GM12878 (cell line): Measurements from ENCODE around the gene NDOR1. TPM values are rescaled to one million over a fixed set of nuclear protein-coding genes. Genes with fewer than 3 reads are reported as not detected.

Source experiments
- BRCA1 ChIP-seq: IDR thresholded peaks from 2 replicates; pipeline ENCODE4 v1.6.1; 2011; ENCODE audit warnings: low read depth, low read length, improper control_type of control experiment
- FOS ChIP-seq: IDR thresholded peaks from 3 replicates; pipeline ENCODE4 v1.6.1; 2011; ENCODE audit warnings: borderline replicate concordance; ENCODE audit not compliant: insufficient read length; ENCODE audit errors: extremely low read depth
- HDAC2 ChIP-seq: fragments of 200-600 bp; sonication (generic); IDR thresholded peaks from 2 replicates; pipeline ENCODE4 v1.6.1; 2017
- JUND ChIP-seq: IDR thresholded peaks from 2 replicates; pipeline ENCODE4 v1.6.1; 2012; ENCODE audit warnings: low read depth, mild to moderate bottlenecking, low read length, improper control_type of control experiment, moderate library complexity
- KAT2A ChIP-seq: conservative IDR thresholded peaks from 2 replicates; pipeline ENCODE4 v1.6.1; 2011; ENCODE audit warnings: low read depth, low read length; ENCODE audit not compliant: control insufficient read depth
- POLR2AphosphoS5 ChIP-seq: IDR thresholded peaks from 2 replicates; pipeline ENCODE4 v1.6.1; 2011; ENCODE audit warnings: mild to moderate bottlenecking, low read length, inconsistent platforms
- ZNF384 ChIP-seq: IDR thresholded peaks from 2 replicates; pipeline ENCODE4 v1.6.1; 2012; ENCODE audit warnings: low read depth, mild to moderate bottlenecking, low read length, improper control_type of control experiment, borderline replicate concordance
- polyA plus RNA-seq, 11 experiments: library from polyadenylated mRNA; depleted of rRNA in 4 of 11; unstranded in 6 of 11; stranded (reverse) in 5 of 11; fragments of >200 nt; fragmentation: Nextera tagmentation in 4 of 11; fragmentation: Illumina TruSeq in 1 of 11; extraction: Ambion mirVana in 4 of 11; extraction: Trizol in 1 of 11; gene quantifications; 1 replicate in 1 of 11; 2 replicates in 10 of 11; pipeline versions ENCODE4 v1.2.1 to v1.2.3, GENCODE V29; 2011 to 2016; ENCODE audit warnings: inconsistent platforms in 2 of 11, missing spikeins in 2 of 11, low read depth in 1 of 11
- total RNA-seq, 4 experiments: library from RNA; depleted of rRNA in 3 of 4; stranded (reverse); fragments of >200 nt in 3 of 4; fragmentation: Illumina TruSeq in 1 of 4; extraction: Trizol in 1 of 4; gene quantifications; 2 replicates each; pipeline versions ENCODE4 v1.2.1 to v1.2.3, GENCODE V29; 2013 to 2021
- TF ChIP-seq, protein P1 (sequence below): fragments of 450-650 bp; IDR thresholded peaks from 2 replicates; pipeline ENCODE4 v1.6.1; 2018; ENCODE audit warnings: mild to moderate bottlenecking, low read depth, moderate library complexity; ENCODE audit not compliant: partially characterized antibody
- TF ChIP-seq, protein P2 (sequence below): fragments of 450-650 bp; IDR thresholded peaks from 2 replicates; pipeline ENCODE4 v1.6.1; 2017; ENCODE audit warnings: mild to moderate bottlenecking

Gene NDOR1
- total and polyA plus RNA-seq, 10 of the 15 experiments (the other 5 are each of a cell fraction or from before 2014, with no cell fraction given), result 0.04 to 32.9 (median 11.1) TPM

DNA sequence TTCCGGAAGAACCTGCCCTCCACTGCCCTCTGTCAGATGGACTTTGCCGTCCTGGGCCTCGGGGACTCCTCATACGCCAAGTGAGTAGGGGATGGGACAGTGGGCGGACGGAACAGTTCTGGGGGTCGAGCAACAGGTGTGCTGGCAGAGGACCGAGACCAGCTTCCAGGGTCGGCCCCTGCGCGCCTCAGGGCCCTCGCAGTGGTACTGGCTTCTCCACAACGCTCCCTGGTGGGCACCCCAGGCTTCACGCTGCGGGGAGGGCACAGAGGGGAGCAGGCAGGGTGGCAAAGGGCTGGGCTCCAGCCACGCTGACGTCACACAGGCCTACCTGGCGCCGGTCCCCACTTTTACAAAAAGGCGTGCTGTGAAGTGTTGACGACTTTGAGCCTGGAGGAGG lies 7.0 kb downstream of the NDOR1 start (continued):
- no peak for TF ChIP-seq ZNF384
- no peak for TF ChIP-seq FOS
- no peak for TF ChIP-seq KAT2A
- TF ChIP-seq, protein P1, sequence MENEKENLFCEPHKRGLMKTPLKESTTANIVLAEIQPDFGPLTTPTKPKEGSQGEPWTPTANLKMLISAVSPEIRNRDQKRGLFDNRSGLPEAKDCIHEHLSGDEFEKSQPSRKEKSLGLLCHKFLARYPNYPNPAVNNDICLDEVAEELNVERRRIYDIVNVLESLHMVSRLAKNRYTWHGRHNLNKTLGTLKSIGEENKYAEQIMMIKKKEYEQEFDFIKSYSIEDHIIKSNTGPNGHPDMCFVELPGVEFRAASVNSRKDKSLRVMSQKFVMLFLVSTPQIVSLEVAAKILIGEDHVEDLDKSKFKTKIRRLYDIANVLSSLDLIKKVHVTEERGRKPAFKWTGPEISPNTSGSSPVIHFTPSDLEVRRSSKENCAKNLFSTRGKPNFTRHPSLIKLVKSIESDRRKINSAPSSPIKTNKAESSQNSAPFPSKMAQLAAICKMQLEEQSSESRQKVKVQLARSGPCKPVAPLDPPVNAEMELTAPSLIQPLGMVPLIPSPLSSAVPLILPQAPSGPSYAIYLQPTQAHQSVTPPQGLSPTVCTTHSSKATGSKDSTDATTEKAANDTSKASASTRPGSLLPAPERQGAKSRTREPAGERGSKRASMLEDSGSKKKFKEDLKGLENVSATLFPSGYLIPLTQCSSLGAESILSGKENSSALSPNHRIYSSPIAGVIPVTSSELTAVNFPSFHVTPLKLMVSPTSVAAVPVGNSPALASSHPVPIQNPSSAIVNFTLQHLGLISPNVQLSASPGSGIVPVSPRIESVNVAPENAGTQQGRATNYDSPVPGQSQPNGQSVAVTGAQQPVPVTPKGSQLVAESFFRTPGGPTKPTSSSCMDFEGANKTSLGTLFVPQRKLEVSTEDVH, result no peak
- TF ChIP-seq POLR2AphosphoS5, result no peak
- TF ChIP-seq, protein P2, sequence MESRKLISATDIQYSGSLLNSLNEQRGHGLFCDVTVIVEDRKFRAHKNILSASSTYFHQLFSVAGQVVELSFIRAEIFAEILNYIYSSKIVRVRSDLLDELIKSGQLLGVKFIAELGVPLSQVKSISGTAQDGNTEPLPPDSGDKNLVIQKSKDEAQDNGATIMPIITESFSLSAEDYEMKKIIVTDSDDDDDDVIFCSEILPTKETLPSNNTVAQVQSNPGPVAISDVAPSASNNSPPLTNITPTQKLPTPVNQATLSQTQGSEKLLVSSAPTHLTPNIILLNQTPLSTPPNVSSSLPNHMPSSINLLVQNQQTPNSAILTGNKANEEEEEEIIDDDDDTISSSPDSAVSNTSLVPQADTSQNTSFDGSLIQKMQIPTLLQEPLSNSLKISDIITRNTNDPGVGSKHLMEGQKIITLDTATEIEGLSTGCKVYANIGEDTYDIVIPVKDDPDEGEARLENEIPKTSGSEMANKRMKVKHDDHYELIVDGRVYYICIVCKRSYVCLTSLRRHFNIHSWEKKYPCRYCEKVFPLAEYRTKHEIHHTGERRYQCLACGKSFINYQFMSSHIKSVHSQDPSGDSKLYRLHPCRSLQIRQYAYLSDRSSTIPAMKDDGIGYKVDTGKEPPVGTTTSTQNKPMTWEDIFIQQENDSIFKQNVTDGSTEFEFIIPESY, result no peak
- TF ChIP-seq HDAC2, result no peak
- no peak for TF ChIP-seq BRCA1
- TF ChIP-seq JUND, result no peak
